IMR-90 (cell line): Measurements from ENCODE around the gene ZNF574. TPM values are rescaled to one million over a fixed set of nuclear protein-coding genes. Genes with fewer than 3 reads are reported as not detected.

Experiments
- ATAC-seq: fragments of 200-7000 bp; cut with Tn5 transposase; 2 replicates; pipeline ENCODE4 v1.9.1; 2020; ENCODE audit warnings: low read depth, mild to moderate bottlenecking, moderate library complexity
- BruUV-seq: library from RNA; stranded (reverse); fragments of 400-500 nt; replicated peaks from 2 replicates; lab custom pipeline; 2021; lab: Mats Ljungman, UMichigan
- CTCF ChIA-PET: fragments of 300-600 bp; formaldehyde crosslinking; extraction: SDS; loops from one replicate; lab custom pipeline; 2021; ENCODE audit warnings: antibody characterized with exemption; lab: Yijun Ruan, JAX
- POLR2A ChIA-PET: fragments of 300-600 bp; sonication (Branson Sonifier 250); formaldehyde crosslinking; loops from one replicate; lab custom pipeline; 2022; ENCODE audit warnings: antibody characterized with exemption; ENCODE audit not compliant: unreplicated experiment; lab: Charles Lee
- DNase-seq: peaks from one replicate; pipeline ENCODE4 v3.0.0; 2013
- H2AFZ ChIP-seq: replicated peaks from 2 replicates; pipeline ENCODE3; 2013; ENCODE audit warnings: low read length, mild to moderate bottlenecking; ENCODE audit not compliant: poor library complexity
- H2AK5ac ChIP-seq: 2 replicates; pipeline ENCODE4 v1.6.1; 2013; ENCODE audit warnings: low read depth, low read length, inconsistent platforms
- H2AK9ac ChIP-seq: replicated peaks from 2 replicates; pipeline ENCODE3; 2013; ENCODE audit warnings: mild to moderate bottlenecking, low read depth, low read length, moderate library complexity; ENCODE audit not compliant: poor library complexity
- H2BK120ac ChIP-seq: 2 replicates; pipeline ENCODE4 v1.6.1; 2013; ENCODE audit warnings: low read depth, low read length, inconsistent platforms
- H2BK15ac ChIP-seq: 3 replicates; pipeline ENCODE4 v1.6.1; 2013; ENCODE audit warnings: low read depth, low read length, inconsistent platforms
- H2BK20ac ChIP-seq: 2 replicates; pipeline ENCODE4 v1.6.1; 2013; ENCODE audit warnings: low read depth, mild to moderate bottlenecking, inconsistent platforms, low read length, moderate library complexity
- H2BK5ac ChIP-seq: 2 replicates; pipeline ENCODE4 v1.6.1; 2013; ENCODE audit warnings: mild to moderate bottlenecking, low read depth, low read length, inconsistent platforms; ENCODE audit not compliant: poor library complexity, severe bottlenecking
- H3K14ac ChIP-seq: replicated peaks from 2 replicates; pipeline ENCODE4 v1.6.1; 2013; ENCODE audit warnings: low read depth, low read length, inconsistent platforms
- H3K18ac ChIP-seq: 2 replicates; pipeline ENCODE4 v1.6.1; 2013; ENCODE audit warnings: low read depth, low read length, control low read depth
- H3K23ac ChIP-seq: 2 replicates; pipeline ENCODE4 v1.6.1; 2013; ENCODE audit warnings: low read depth, low read length, inconsistent platforms
- H3K27ac ChIP-seq: 2 replicates; pipeline ENCODE4 v1.5.1; 2013; ENCODE audit warnings: mild to moderate bottlenecking, control low read depth, low read length; ENCODE audit not compliant: insufficient read depth
- H3K27me3 ChIP-seq: 2 replicates; pipeline ENCODE4 v1.6.1; 2013; ENCODE audit warnings: low read length; ENCODE audit not compliant: control insufficient read depth, insufficient read depth
- H3K36me3 ChIP-seq: 2 replicates; pipeline ENCODE4 v1.6.1; 2013; ENCODE audit warnings: low read length, mixed read lengths; ENCODE audit not compliant: control insufficient read depth, insufficient read depth
- H3K4ac ChIP-seq: 2 replicates; pipeline ENCODE4 v1.6.1; 2013; ENCODE audit warnings: low read depth, low read length, inconsistent platforms
- H3K4me1 ChIP-seq: 2 replicates; pipeline ENCODE4 v1.6.1; 2013; ENCODE audit warnings: low read length, mixed read lengths; ENCODE audit not compliant: control insufficient read depth, insufficient read depth
- H3K4me2 ChIP-seq: 2 replicates; pipeline ENCODE4 v1.6.1; 2013; ENCODE audit warnings: low read depth, mild to moderate bottlenecking, control low read depth, low read length, moderate library complexity
- H3K4me3 ChIP-seq: 2 replicates; pipeline ENCODE4 v1.5.1; 2013; ENCODE audit warnings: low read depth, mild to moderate bottlenecking, control low read depth, low read length, moderate library complexity; ENCODE audit not compliant: insufficient read depth
- H3K56ac ChIP-seq: 2 replicates; pipeline ENCODE4 v1.6.1; 2013; ENCODE audit warnings: low read length, inconsistent platforms; ENCODE audit not compliant: insufficient read depth; ENCODE audit errors: extremely low read depth
- H3K79me1 ChIP-seq, 2 experiments: 2 replicates each; pipeline ENCODE4 v1.6.1; 2013; ENCODE audit warnings: low read length in 2 of 2, inconsistent platforms in 1 of 2, low read depth in 1 of 2
- H3K9ac ChIP-seq: 2 replicates; pipeline ENCODE4 v1.6.1; 2013; ENCODE audit warnings: low read depth, low read length, control low read depth
- H3K9me1 ChIP-seq: 2 replicates; pipeline ENCODE4 v1.6.1; 2013; ENCODE audit warnings: low read length, inconsistent platforms; ENCODE audit not compliant: insufficient read depth
- H3K9me3 ChIP-seq: 2 replicates; pipeline ENCODE4 v1.6.1; 2013; ENCODE audit warnings: low read length; ENCODE audit not compliant: control insufficient read depth, insufficient read depth
- H4K20me1 ChIP-seq: 2 replicates; pipeline ENCODE4 v1.6.1; 2013; ENCODE audit warnings: low read length, inconsistent platforms; ENCODE audit not compliant: insufficient read depth
- H4K5ac ChIP-seq: 2 replicates; pipeline ENCODE4 v1.6.1; 2013; ENCODE audit warnings: mild to moderate bottlenecking, low read depth, low read length, control low read depth
- H4K8ac ChIP-seq, 2 experiments: 2 replicates each; pipeline ENCODE4 v1.6.1; 2013; ENCODE audit warnings: low read depth in 2 of 2, low read length in 2 of 2, control low read depth in 1 of 2, inconsistent platforms in 1 of 2
- H4K91ac ChIP-seq: 2 replicates; pipeline ENCODE4 v1.6.1; 2013; ENCODE audit warnings: low read depth, low read length, inconsistent platforms; ENCODE audit not compliant: insufficient read depth
- CEBPB ChIP-seq: IDR thresholded peaks from 2 replicates; pipeline ENCODE4 v1.6.1; 2012; ENCODE audit warnings: low read depth, low read length, improper control_type of control experiment
- FOS ChIP-seq: fragments of 150-350 bp; IDR thresholded peaks from 2 replicates; pipeline ENCODE4 v1.6.1; 2016; ENCODE audit warnings: low read depth, low read length
- MAFK ChIP-seq: IDR thresholded peaks from 2 replicates; pipeline ENCODE4 v1.6.1; 2012; ENCODE audit warnings: low read depth, low read length, improper control_type of control experiment
- MAZ ChIP-seq: IDR thresholded peaks from 2 replicates; pipeline ENCODE4 v1.6.1; 2012; ENCODE audit warnings: low read depth, mild to moderate bottlenecking, low read length, improper control_type of control experiment, moderate library complexity, borderline replicate concordance
- RAD21 ChIP-seq: IDR thresholded peaks from 2 replicates; pipeline ENCODE4 v1.6.1; 2012; ENCODE audit warnings: low read length, improper control_type of control experiment
- RCOR1 ChIP-seq: IDR thresholded peaks from 2 replicates; pipeline ENCODE4 v1.6.1; 2012; ENCODE audit warnings: mild to moderate bottlenecking, low read length, improper control_type of control experiment; ENCODE audit not compliant: insufficient replicate concordance
- RFX5 ChIP-seq: IDR thresholded peaks from 2 replicates; pipeline ENCODE4 v1.8.0; 2012; ENCODE audit warnings: low read depth, mild to moderate bottlenecking, low read length, moderate library complexity
- SMC3 ChIP-seq: fragments of 150-350 bp; IDR thresholded peaks from 2 replicates; pipeline ENCODE4 v1.6.1; 2016; ENCODE audit warnings: low read depth, mild to moderate bottlenecking, antibody characterized with exemption, low read length, moderate library complexity
- WGBS, 2 experiments: methylation state at CpG; one replicate each; pipeline versions ENCODE4 v1.1.5 to v1.1.7; 2013; ENCODE audit warnings: missing lambda C conversion rate in 2 of 2; ENCODE audit not compliant: insufficient read length in 1 of 2; ENCODE audit errors: extremely low coverage in 2 of 2; 5-methylcytosine and 5-hydroxymethylcytosine counted together
- dilution Hi-C: fragments of 300-500 bp; cut with HindIII; formaldehyde crosslinking; loops from one replicate; pipeline ENCODE4 v1.14.3; 2018; ENCODE audit warnings: low sequenced_read_pairs; ENCODE audit not compliant: unreplicated experiment
- in situ Hi-C: fragments of 300-500 bp; cut with MboI; formaldehyde crosslinking; loops from 3 replicates; pipeline ENCODE4 v1.14.3; 2019; ENCODE audit warnings: low sequenced_read_pairs, inconsistent platforms, mixed read lengths
- intact Hi-C: fragments of 100-400 bp; cut with micrococcal nuclease; formaldehyde crosslinking; loops from 2 replicates; pipeline ENCODE4 v1.10.0; 2022
- polyA plus RNA-seq, 3 experiments: library from polyadenylated mRNA; depleted of rRNA; stranded (reverse); fragments of >200 nt; gene quantifications; 2 replicates each; pipeline ENCODE4 v1.2.3, GENCODE V29; 2012; ENCODE audit warnings: low replicate concordance in 1 of 3
- total RNA-seq: library from RNA; depleted of rRNA; stranded (reverse); fragments of >200 nt; gene quantifications from 2 replicates; pipeline ENCODE4 v1.2.3, GENCODE V29; 2012

ZNF574 gene
- total and polyA plus RNA-seq, 2 of the 4 experiments (the other 2 are of a cell fraction): 8.1 to 14.1 TPM

GRCh38 chr19:42071247-42071646 lies 4.7 kb upstream of the ZNF574 start:
- dilution Hi-C loops (no loop called here), in situ Hi-C loops (no loop called here), intact Hi-C loops (no loop called here)
- no peak overlapping the region for H3K14ac ChIP-seq
- H2AK5ac ChIP-seq: no peak overlapping the region
- H3K9me3 ChIP-seq: no peaks in the 10 kb centered on the region
- H4K8ac ChIP-seq: no peak overlapping the region
- 100% methylated on average over 4 of the region's 12 CpGs; no CpG with 5 or more reads in 1 of the 2 experiments for WGBS, 2 experiments
- TF ChIP-seq RCOR1: no peak
- TF ChIP-seq MAZ: no peak
- no peak for TF ChIP-seq FOS
- no peak for TF ChIP-seq RAD21
- no peak for TF ChIP-seq SMC3
- no peak for TF ChIP-seq MAFK
- TF ChIP-seq CEBPB: no peak
- no peak for TF ChIP-seq RFX5
- no peak overlapping the region for H3K56ac ChIP-seq
- H3K18ac ChIP-seq: no peak overlapping the region
- H2AFZ ChIP-seq: no peak overlapping the region
- no peak overlapping the region for H3K23ac ChIP-seq
- no peak overlapping the region for H3K27ac ChIP-seq
- no peak overlapping the region for H4K91ac ChIP-seq
- no peak overlapping the region for H2BK120ac ChIP-seq
- no peak overlapping the region for H2BK20ac ChIP-seq
- ATAC-seq (no peak), DNase-seq (no peak)
- no peak overlapping the region for H3K4me2 ChIP-seq
- no peaks in the 10 kb centered on the region for H4K20me1 ChIP-seq
- BruUV-seq: no TSS peak
- no peak overlapping the region for H4K5ac ChIP-seq
- CTCF ChIA-PET: no interaction called here
- H2BK15ac ChIP-seq: no peak overlapping the region
- H3K4ac ChIP-seq: no peak overlapping the region
- peaks cover 44% of the 10 kb centered on the region for H3K27me3 ChIP-seq
- H3K36me3 ChIP-seq: no peaks in the 10 kb centered on the region
- peaks cover 12% of the 10 kb centered on the region in 2 experiments; a peak in 3 of 4 replicates for H3K79me1 ChIP-seq
- POLR2A ChIA-PET: no interaction called here
- H2AK9ac ChIP-seq: no peak overlapping the region
- peaks cover 3% of the 10 kb centered on the region for H3K4me1 ChIP-seq
- H3K9ac ChIP-seq: no peak overlapping the region
- H3K4me3 ChIP-seq: no peak overlapping the region
- H2BK5ac ChIP-seq: no peak overlapping the region
- no peaks in the 10 kb centered on the region for H3K9me1 ChIP-seq
